ENCODE results near the gene CIAO3.

The CIAO3 gene

GRCh38 chr16:775236-775796, 34.5 kb upstream of the CIAO3 start:
- no peak for ATAC-seq

- no peak for ATAC-seq
Observed at GRCh38 chr16:774086-775001, 33.5 kb upstream of the CIAO3 start.

GRCh38 chr16:772959-773358, 32.2 kb upstream of the CIAO3 start:
- ATAC-seq: no peak

- ATAC-seq: no peak
Observed at GRCh38 chr16:770411-770810, 29.6 kb upstream of the CIAO3 start.

GRCh38 chr16:769934-770333, 29.1 kb upstream of the CIAO3 start:
- ATAC-seq: no peak

GRCh38 chr16:769184-769784, 28.5 kb upstream of the CIAO3 start:
- no peak for ATAC-seq

GRCh38 chr16:768428-768827, 27.6 kb upstream of the CIAO3 start:
- no peak for ATAC-seq

- ATAC-seq: no peak
Observed at GRCh38 chr16:767743-768235, 27.0 kb upstream of the CIAO3 start.

- no peak for ATAC-seq
Observed at GRCh38 chr16:766820-767640, 26.2 kb upstream of the CIAO3 start.

- ATAC-seq: no peak
Observed at GRCh38 chr16:766008-766819, 25.4 kb upstream of the CIAO3 start.

- no peak for ATAC-seq
Observed at GRCh38 chr16:765488-765865, 24.7 kb upstream of the CIAO3 start.

GRCh38 chr16:764848-765487, 24.2 kb upstream of the CIAO3 start:
- no peak for ATAC-seq

- ATAC-seq: no peak
Observed at GRCh38 chr16:764184-764750, 23.5 kb upstream of the CIAO3 start.

- no peak for ATAC-seq
Observed at GRCh38 chr16:763369-764183, 22.8 kb upstream of the CIAO3 start.

GRCh38 chr16:762595-763268, 21.9 kb upstream of the CIAO3 start:
- ATAC-seq: no peak

- no peak for ATAC-seq
Observed at GRCh38 chr16:761625-762513, 21.1 kb upstream of the CIAO3 start.

- ATAC-seq: no peak
Observed at GRCh38 chr16:760545-761343, 19.9 kb upstream of the CIAO3 start, which contains the start of gene MSLN. Gene MSLN (plus strand): TSS chr16:760734. CDS start chr16:762681, 1,947 bp downstream.

GRCh38 chr16:760065-760464, 19.3 kb upstream of the CIAO3 start:
- no peak for ATAC-seq

All from activated CD4-positive, CD25-positive, alpha-beta regulatory T cell treated with anti-CD3 and anti-CD28 coated beads, Interleukin-2, amount 50 U/mL, for 24 hours (primary cell).